ENCODE results near the gene SERPINE3.

The SERPINE3 gene

GRCh38 chr13:51394724-51395123 lies 55.2 kb downstream of the SERPINE3 start:
- no peak overlapping the region for H3K4me3 ChIP-seq (ENCODE audit: low read length)
- H3K4me1 ChIP-seq (ENCODE audit: insufficient read depth, low read length), result no peaks in the 10 kb centered on the region
- no peak overlapping the region for H2AFZ ChIP-seq (ENCODE audit: low read depth, low read length)
- no peaks in the 10 kb centered on the region for H3K9me3 ChIP-seq (ENCODE audit: low read length)
- H3K36me3 ChIP-seq (ENCODE audit: insufficient read depth, low read length), result no peaks in the 10 kb centered on the region
- no peaks in the 10 kb centered on the region for H3K27me3 ChIP-seq (ENCODE audit: insufficient read depth, low read length)

GRCh38 chr13:51396352-51396751 lies 56.9 kb downstream of the SERPINE3 start:
- Histone ChIP-seq H3K9me3 (ENCODE audit: low read length) (no peaks in the 10 kb centered on the region), H3K27me3 (ENCODE audit: insufficient read depth, low read length) (no peaks in the 10 kb centered on the region), H3K36me3 (ENCODE audit: insufficient read depth, low read length) (no peaks in the 10 kb centered on the region), H3K4me1 (ENCODE audit: insufficient read depth, low read length) (no peaks in the 10 kb centered on the region), H3K4me3 (ENCODE audit: low read length) (no peak overlapping the region), H2AFZ (ENCODE audit: low read depth, low read length) (no peak overlapping the region)

GRCh38 chr13:51397262-51397941 lies 57.9 kb downstream of the SERPINE3 start:
- no peak overlapping the region for H2AFZ ChIP-seq (ENCODE audit: low read depth, low read length)
- H3K27me3 ChIP-seq (ENCODE audit: insufficient read depth, low read length), result no peaks in the 10 kb centered on the region
- no peaks in the 10 kb centered on the region for H3K9me3 ChIP-seq (ENCODE audit: low read length)
- H3K4me3 ChIP-seq (ENCODE audit: low read length), result no peak overlapping the region
- H3K4me1 ChIP-seq (ENCODE audit: insufficient read depth, low read length), result no peaks in the 10 kb centered on the region
- no peaks in the 10 kb centered on the region for H3K36me3 ChIP-seq (ENCODE audit: insufficient read depth, low read length)

GRCh38 chr13:51405176-51405575 lies 65.7 kb downstream of the SERPINE3 start:
- Histone ChIP-seq H3K9me3 (ENCODE audit: low read length) (no peaks in the 10 kb centered on the region), H2AFZ (ENCODE audit: low read depth, low read length) (no peak overlapping the region), H3K4me1 (ENCODE audit: insufficient read depth, low read length) (no peaks in the 10 kb centered on the region), H3K36me3 (ENCODE audit: insufficient read depth, low read length) (no peaks in the 10 kb centered on the region), H3K4me3 (ENCODE audit: low read length) (no peak overlapping the region), H3K27me3 (ENCODE audit: insufficient read depth, low read length) (no peaks in the 10 kb centered on the region)

- H2AFZ ChIP-seq (ENCODE audit: low read depth, low read length), result no peak overlapping the region
- H3K4me3 ChIP-seq (ENCODE audit: low read length), result no peak overlapping the region
- no peaks in the 10 kb centered on the region for H3K27me3 ChIP-seq (ENCODE audit: insufficient read depth, low read length)
- H3K9me3 ChIP-seq (ENCODE audit: low read length), result no peaks in the 10 kb centered on the region
- no peaks in the 10 kb centered on the region for H3K4me1 ChIP-seq (ENCODE audit: insufficient read depth, low read length)
- H3K36me3 ChIP-seq (ENCODE audit: insufficient read depth, low read length), result peaks cover 3% of the 10 kb centered on the region
These were observed 72.9 kb downstream of the SERPINE3 start for GRCh38 chr13:51412431-51412830.
